HuH-7 (cell line): ENCODE measurements around the gene KCNH3.
"Not testable (repeated sequence)": the region's sequence is repeated elsewhere in the genome, so short reads cannot be mapped to it uniquely, and the experiment has no call there.

ENCODE experiments used
- DNase-seq: peaks from one replicate; pipeline ENCODE4 v3.0.0; 2011; ENCODE audit warnings: low spot score

KCNH3 gene, protein sequence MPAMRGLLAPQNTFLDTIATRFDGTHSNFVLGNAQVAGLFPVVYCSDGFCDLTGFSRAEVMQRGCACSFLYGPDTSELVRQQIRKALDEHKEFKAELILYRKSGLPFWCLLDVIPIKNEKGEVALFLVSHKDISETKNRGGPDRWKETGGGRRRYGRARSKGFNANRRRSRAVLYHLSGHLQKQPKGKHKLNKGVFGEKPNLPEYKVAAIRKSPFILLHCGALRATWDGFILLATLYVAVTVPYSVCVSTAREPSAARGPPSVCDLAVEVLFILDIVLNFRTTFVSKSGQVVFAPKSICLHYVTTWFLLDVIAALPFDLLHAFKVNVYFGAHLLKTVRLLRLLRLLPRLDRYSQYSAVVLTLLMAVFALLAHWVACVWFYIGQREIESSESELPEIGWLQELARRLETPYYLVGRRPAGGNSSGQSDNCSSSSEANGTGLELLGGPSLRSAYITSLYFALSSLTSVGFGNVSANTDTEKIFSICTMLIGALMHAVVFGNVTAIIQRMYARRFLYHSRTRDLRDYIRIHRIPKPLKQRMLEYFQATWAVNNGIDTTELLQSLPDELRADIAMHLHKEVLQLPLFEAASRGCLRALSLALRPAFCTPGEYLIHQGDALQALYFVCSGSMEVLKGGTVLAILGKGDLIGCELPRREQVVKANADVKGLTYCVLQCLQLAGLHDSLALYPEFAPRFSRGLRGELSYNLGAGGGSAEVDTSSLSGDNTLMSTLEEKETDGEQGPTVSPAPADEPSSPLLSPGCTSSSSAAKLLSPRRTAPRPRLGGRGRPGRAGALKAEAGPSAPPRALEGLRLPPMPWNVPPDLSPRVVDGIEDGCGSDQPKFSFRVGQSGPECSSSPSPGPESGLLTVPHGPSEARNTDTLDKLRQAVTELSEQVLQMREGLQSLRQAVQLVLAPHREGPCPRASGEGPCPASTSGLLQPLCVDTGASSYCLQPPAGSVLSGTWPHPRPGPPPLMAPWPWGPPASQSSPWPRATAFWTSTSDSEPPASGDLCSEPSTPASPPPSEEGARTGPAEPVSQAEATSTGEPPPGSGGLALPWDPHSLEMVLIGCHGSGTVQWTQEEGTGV

GRCh38 chr12:49538510-49539403 lies at the start of gene KCNH3:
Gene KCNH3 (plus strand): TSS chr12:49539030. CDS start chr12:49539417, 387 bp downstream.
- DNase-seq, result peak; percentile 92

DNA sequence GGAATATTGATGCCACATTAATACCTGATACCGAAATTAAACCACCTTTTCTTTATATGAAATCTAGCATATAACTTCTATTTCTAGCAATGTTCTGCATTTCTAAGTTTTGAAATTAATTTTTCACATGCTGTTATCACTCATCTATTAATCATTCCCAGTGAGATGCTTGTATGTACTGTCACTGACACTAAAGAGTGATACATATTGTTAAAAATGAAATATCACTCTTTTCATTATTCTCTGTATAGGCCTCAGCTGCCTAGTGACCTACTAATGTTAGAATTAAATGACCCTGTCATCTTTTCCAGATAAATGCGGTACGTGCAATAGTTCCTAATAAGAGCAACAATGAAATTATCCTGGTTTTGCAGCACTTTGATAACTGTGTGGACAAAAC lies 49.7 kb upstream of the KCNH3 start:
- DNase-seq, result no peak

DNA sequence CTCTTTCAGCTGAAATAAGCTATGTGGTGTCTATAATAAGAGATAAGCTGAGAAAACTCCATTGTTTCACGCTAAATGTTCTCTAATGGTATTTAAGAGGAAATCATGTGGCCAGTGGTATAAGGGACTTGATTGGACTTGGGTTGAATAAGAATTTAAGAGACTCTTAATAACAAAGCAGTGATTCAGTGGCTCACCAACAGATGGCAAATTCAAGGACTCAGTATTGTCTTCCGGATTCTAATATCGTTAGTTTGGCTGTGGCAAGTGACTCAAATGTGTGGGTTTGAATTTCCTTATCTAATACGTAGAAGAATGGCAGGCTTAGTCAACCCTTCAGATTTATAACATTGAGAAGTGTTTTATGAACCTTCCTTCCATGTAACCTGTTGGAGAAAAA lies 49.1 kb upstream of the KCNH3 start:
- no peak for DNase-seq

- no peak for DNase-seq
These were observed 47.0 kb upstream of the KCNH3 start for GRCh38 chr12:49491823-49492222.

DNA sequence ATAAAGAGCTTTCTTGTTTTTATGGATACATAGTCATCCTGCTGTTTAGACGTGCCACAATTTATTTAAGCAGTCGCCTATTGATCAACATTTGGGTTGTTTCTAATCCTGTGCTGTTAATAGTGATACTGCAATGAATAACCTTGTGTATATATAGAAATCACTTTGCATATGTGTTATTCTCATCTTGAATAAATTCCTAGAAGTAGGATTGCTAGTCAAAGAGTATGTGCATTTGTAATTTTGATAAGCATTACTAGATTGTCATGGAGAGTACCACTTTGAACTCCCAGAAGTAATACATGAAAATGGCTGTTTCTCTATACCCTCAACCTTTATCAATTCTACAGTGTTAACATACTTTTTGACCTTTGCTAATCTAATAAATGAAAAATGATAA lies 44.9 kb upstream of the KCNH3 start:
- DNase-seq, result no peak

GRCh38 chr12:49496417-49497360 lies 42.1 kb upstream of the KCNH3 start:
- DNase-seq, result no peak

- no peak for DNase-seq
These were observed 36.9 kb upstream of the KCNH3 start for GRCh38 chr12:49501895-49502294.

GRCh38 chr12:49502590-49502989 lies 36.2 kb upstream of the KCNH3 start:
- no peak for DNase-seq

- no peak for DNase-seq
These were observed 35.1 kb upstream of the KCNH3 start for GRCh38 chr12:49503674-49504180.

GRCh38 chr12:49505672-49506071 lies 33.2 kb upstream of the KCNH3 start:
- DNase-seq, result no peak

DNA sequence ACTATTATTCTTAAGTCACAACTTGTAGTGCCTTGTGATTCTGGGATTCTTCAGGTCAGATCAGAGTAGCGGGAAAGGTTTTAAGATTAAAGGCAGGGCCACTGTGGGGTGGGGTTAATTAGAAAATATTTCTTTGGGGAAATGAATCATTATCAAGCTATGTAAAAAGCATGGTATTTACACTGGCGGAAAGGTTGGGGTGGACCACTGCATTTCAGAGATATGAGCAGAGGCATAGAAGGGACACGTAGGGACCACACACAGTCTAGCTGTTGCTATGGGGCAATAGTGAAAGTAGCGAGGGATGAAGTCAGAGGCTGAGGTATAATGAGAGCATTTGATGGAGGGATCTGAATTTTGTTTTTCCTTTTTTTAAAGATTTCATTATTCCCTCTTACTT lies 31.7 kb upstream of the KCNH3 start:
- no peak for DNase-seq

- not testable (repeated sequence) for DNase-seq
These were observed 29.1 kb upstream of the KCNH3 start for GRCh38 chr12:49509681-49510080.

- DNase-seq, result no peak
These were observed 27.4 kb upstream of the KCNH3 start for GRCh38 chr12:49511410-49511809.

- no peak for DNase-seq
These were observed 26.3 kb upstream of the KCNH3 start for GRCh38 chr12:49512546-49512945.

GRCh38 chr12:49515266-49515665 lies 23.6 kb upstream of the KCNH3 start:
- DNase-seq, result no peak

DNA sequence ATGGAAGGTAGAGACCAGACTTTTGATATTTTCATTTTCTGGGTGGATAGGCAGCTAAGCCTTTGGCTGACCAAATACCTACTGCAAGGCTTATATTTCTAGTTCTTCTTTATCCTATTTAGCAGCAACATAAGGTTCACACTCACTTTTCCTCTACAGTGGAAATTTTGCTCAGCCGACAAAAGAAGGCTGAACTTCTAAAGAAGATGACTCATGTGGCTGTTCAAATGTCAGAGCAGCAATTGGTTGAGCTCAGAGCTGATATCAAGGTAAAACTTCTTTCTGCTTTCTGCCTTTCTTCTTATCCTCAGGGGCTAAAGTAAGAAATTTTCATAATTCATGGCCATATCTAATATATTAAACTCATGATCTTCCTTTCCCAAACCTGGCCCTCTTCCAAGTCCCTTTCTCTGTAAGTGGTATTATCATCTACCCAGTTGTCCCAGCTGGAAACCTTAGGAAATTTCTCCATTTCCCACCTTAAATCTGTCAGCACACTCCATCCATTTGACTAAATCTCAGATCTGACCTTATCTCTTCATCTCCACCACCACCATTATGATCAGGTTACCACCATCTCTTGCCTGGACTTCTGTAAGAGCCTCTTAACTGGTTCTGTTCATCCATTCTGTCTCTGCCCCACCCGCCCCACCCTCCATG lies 19.8 kb upstream of the KCNH3 start:
- DNase-seq, result no peak

GRCh38 chr12:49519574-49519936 lies 19.3 kb upstream of the KCNH3 start:
- no peak for DNase-seq

DNA sequence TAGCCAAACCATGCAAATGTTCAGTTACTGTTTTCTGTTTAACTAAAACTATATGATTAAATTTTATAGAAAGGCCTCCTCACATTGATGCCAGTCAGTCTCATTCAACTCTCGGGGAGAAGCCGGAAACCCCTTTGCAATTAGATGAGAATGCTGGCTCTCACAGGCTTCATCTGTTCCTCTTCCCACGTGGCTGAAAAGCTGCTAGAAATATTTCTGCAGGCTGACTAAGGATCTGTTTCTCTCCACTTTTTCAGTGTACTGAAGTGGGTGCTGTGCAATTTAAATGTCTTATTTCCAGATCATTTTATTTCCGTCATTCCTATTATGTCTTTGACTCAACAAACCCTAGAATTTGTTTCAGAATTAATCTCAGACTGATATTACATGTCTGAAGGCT lies 17.4 kb upstream of the KCNH3 start:
- DNase-seq, result no peak

DNA sequence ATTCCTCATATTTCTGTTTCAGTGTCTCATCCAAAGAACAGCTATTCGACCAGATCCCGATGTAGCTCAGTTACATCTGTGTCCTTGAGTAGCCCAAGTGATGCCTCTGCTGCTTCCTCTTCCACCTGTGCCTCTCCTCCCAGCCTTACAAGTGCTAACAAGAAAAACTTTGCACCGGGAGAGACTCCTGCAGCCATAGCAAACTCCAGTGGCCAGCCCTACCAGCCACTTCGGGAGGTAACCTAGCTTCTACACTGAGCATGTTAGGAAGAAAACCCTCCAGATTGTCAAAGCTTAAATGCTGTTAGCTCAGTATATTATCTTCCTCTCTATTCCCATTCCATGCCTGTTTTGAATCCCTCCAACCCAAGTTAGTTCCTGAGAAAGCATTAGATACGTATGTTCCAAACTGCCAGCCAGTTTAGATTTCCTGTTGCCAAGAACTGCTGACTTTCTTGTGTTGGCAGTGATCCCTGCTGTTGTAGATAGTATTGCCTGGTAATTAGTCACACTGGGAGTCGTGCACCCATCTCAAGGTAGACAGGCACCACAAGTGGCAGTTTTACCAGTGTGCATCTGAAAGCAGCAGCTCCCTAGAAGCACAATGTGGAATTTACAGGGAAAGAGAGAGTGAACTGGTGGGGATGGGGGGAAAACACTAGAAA lies 14.0 kb upstream of the KCNH3 start:
- no peak for DNase-seq
